ENCODE data around the gene TEX51.

Gene TEX51

GRCh38 chr2:126945118-126945517, 46.4 kb downstream of the TEX51 start:
- H3K4me2 ChIP-seq (ENCODE audit: low read depth, low read length, poor library complexity, severe bottlenecking), result no peak overlapping the region
- H4K20me1 ChIP-seq (ENCODE audit: low read depth, low read length), result no peaks in the 10 kb centered on the region
- no peaks in the 10 kb centered on the region; the same call in 1 of the 2 replicates for H3K27me3 ChIP-seq (ENCODE audit: low read length)
- no peak overlapping the region for H3K27ac ChIP-seq (ENCODE audit: low read depth, low read length)
- no peak overlapping the region for H3K4me3 ChIP-seq (ENCODE audit: insufficient read depth, low read length, poor library complexity, severe bottlenecking)
- H3K9me3 ChIP-seq (ENCODE audit: insufficient read depth, low read length), result peaks cover 10% of the 10 kb centered on the region; the same call in 1 of the 2 replicates
- no peaks in the 10 kb centered on the region for H3K36me3 ChIP-seq (ENCODE audit: low read length)
- TF ChIP-seq EZH2phosphoT487 (conservative IDR thresholded peaks at IDR 0.05; ENCODE audit: low read length), result no peak
- TF ChIP-seq, protein P1, sequence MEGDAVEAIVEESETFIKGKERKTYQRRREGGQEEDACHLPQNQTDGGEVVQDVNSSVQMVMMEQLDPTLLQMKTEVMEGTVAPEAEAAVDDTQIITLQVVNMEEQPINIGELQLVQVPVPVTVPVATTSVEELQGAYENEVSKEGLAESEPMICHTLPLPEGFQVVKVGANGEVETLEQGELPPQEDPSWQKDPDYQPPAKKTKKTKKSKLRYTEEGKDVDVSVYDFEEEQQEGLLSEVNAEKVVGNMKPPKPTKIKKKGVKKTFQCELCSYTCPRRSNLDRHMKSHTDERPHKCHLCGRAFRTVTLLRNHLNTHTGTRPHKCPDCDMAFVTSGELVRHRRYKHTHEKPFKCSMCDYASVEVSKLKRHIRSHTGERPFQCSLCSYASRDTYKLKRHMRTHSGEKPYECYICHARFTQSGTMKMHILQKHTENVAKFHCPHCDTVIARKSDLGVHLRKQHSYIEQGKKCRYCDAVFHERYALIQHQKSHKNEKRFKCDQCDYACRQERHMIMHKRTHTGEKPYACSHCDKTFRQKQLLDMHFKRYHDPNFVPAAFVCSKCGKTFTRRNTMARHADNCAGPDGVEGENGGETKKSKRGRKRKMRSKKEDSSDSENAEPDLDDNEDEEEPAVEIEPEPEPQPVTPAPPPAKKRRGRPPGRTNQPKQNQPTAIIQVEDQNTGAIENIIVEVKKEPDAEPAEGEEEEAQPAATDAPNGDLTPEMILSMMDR (IDR thresholded peaks at IDR 0.05; ENCODE audit: insufficient read depth, low read length, poor library complexity, severe bottlenecking), result no peak
- H3K9ac ChIP-seq (ENCODE audit: low read length), result no peak overlapping the region
- H3K9me2 ChIP-seq (replicated peaks; ENCODE audit: insufficient read depth, low read length), result no peaks in the 10 kb centered on the region
- no peaks in the 10 kb centered on the region for H3F3A ChIP-seq (ENCODE audit: insufficient read depth)
- no peaks in the 10 kb centered on the region for H3K79me2 ChIP-seq (ENCODE audit: insufficient read depth, low read length)
- H2AFZ ChIP-seq (ENCODE audit: low read depth, low read length, severe bottlenecking), result no peak overlapping the region

DNA sequence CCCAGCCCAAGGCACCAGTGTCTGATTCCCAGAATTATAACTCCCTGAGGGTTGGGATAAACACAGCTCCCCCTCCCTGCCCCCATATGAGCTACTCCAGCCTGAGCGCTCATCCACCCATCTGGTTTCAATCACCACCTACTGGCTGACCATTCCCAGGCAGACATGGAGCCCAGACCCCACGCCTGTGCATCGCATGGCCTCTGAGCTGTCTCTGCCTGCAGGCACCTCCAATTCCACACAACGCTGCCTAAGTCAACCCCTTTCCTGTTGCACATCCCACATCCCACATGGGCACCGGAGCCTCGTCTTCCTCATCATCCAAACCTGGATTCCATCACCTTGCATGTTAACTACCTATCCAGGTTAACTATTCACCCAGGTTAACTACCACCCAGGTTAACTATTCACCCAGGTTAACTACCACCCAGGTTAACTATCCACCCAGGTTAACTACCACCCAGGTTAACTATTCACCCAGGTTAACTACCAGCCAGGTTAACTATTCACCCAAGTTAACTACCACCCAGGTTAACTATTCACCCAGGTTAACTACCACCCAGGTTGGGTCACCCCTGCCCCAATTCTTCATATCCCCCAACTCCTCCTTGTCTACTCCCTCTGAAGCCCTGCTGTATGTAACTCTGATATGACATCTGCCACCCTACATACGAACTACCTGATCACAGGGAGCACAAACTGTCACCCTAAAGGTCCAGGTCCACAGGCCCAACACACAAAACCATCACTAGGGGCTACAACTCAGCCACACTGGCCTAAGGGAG, 47.8 kb downstream of the TEX51 start:
- no peaks in the 10 kb centered on the region; the same call in 1 of the 2 replicates for H3K27me3 ChIP-seq (ENCODE audit: low read length)

GRCh38 chr2:126947103-126947429, 48.4 kb downstream of the TEX51 start:
- Histone ChIP-seq H3F3A (ENCODE audit: insufficient read depth) (no peaks in the 10 kb centered on the region), H3K4me3 (ENCODE audit: insufficient read depth, low read length, poor library complexity, severe bottlenecking) (no peak overlapping the region), H3K9ac (ENCODE audit: low read length) (no peak overlapping the region), H3K4me2 (ENCODE audit: low read depth, low read length, poor library complexity, severe bottlenecking) (no peak overlapping the region), H3K27ac (ENCODE audit: low read depth, low read length) (no peak overlapping the region), H4K20me1 (ENCODE audit: low read depth, low read length) (no peaks in the 10 kb centered on the region), H3K27me3 (ENCODE audit: low read length) (no peaks in the 10 kb centered on the region; the same call in 1 of the 2 replicates), H3K9me3 (ENCODE audit: insufficient read depth, low read length) (peaks cover 10% of the 10 kb centered on the region; the same call in 1 of the 2 replicates), H3K36me3 (ENCODE audit: low read length) (no peaks in the 10 kb centered on the region), H3K79me2 (ENCODE audit: insufficient read depth, low read length) (no peaks in the 10 kb centered on the region), H2AFZ (ENCODE audit: low read depth, low read length, severe bottlenecking) (no peak overlapping the region), H3K9me2 (replicated peaks; ENCODE audit: insufficient read depth, low read length) (no peaks in the 10 kb centered on the region)
- TF ChIP-seq, protein P1 (IDR thresholded peaks at IDR 0.05; ENCODE audit: insufficient read depth, low read length, poor library complexity, severe bottlenecking), result no peak

More for the DNA sequence above, 47.8 kb downstream of the TEX51 start:
- Histone ChIP-seq H2AFZ (ENCODE audit: low read depth, low read length, severe bottlenecking) (no peak overlapping the region), H3K79me2 (ENCODE audit: insufficient read depth, low read length) (no peaks in the 10 kb centered on the region), H3F3A (ENCODE audit: insufficient read depth) (no peaks in the 10 kb centered on the region), H3K27ac (ENCODE audit: low read depth, low read length) (no peak overlapping the region), H3K36me3 (ENCODE audit: low read length) (no peaks in the 10 kb centered on the region), H4K20me1 (ENCODE audit: low read depth, low read length) (no peaks in the 10 kb centered on the region), H3K9ac (ENCODE audit: low read length) (no peak overlapping the region), H3K4me3 (ENCODE audit: insufficient read depth, low read length, poor library complexity, severe bottlenecking) (no peak overlapping the region), H3K9me3 (ENCODE audit: insufficient read depth, low read length) (peaks cover 10% of the 10 kb centered on the region; the same call in 1 of the 2 replicates), H3K9me2 (replicated peaks; ENCODE audit: insufficient read depth, low read length) (no peaks in the 10 kb centered on the region), H3K4me2 (ENCODE audit: low read depth, low read length, poor library complexity, severe bottlenecking) (no peak overlapping the region)
- TF ChIP-seq, protein P1 (IDR thresholded peaks at IDR 0.05; ENCODE audit: insufficient read depth, low read length, poor library complexity, severe bottlenecking), result no peak
- TF ChIP-seq EZH2phosphoT487 (conservative IDR thresholded peaks at IDR 0.05; ENCODE audit: low read length), result no peak

Data from SU-DHL-6 (cell line).